K562 (cell line): ENCODE measurements around the gene ZBTB20. TPM values are rescaled to one million over a fixed set of nuclear protein-coding genes. Genes with fewer than 3 reads are reported as not detected.

Experiments
- ATAC-seq: fragments of 200-7000 bp; cut with Tn5 transposase; 3 replicates; pipeline ENCODE4 v1.9.1; 2020; ENCODE audit warnings: moderate library complexity
- BruUV-seq: library from RNA; stranded (reverse); fragments of 400-500 nt; replicated peaks from 2 replicates; lab custom pipeline; 2021; lab: Mats Ljungman, UMichigan
- CTCF ChIA-PET: fragments of 300-600 bp; formaldehyde crosslinking; extraction: SDS; loops from one replicate; lab custom pipeline; 2021; ENCODE audit warnings: low intra/inter-chr PET ratio; lab: Yijun Ruan, JAX
- POLR2A ChIA-PET: fragments of 300-600, 350-650 bp; sonication (Branson Sonifier 250); formaldehyde crosslinking; extraction: SDS; loops from one replicate; lab custom pipeline; 2021; ENCODE audit warnings: antibody characterized with exemption, inconsistent platforms; lab: Yijun Ruan, JAX
- DNase-seq, 4 experiments: peaks; one replicate each; pipeline versions ENCODE4 v3.0.0 to v3.0.0-alpha.2; 2011 to 2018; ENCODE audit warnings: low spot score in 3 of 4, mixed read lengths in 3 of 4; ENCODE audit errors: extremely low read depth in 1 of 4
- FAIRE-seq: peaks from 2 replicates; lab custom pipeline; 2011; peaks lifted over from hg19 to GRCh38; lab: Jason Lieb, UNC
- H2AFZ ChIP-seq: 2 replicates; pipeline ENCODE4 v1.6.0; 2011; ENCODE audit warnings: low read depth, low read length, control low read depth, inconsistent platforms
- H3K27ac ChIP-seq: fragments of 200-600 bp; 3 replicates; pipeline ENCODE4 v1.8.0; 2011; ENCODE audit warnings: low read depth, mild to moderate bottlenecking, control low read depth, inconsistent platforms, low read length, moderate library complexity, mixed read lengths; ENCODE audit errors: extremely low read depth
- H3K27me3 ChIP-seq, 2 experiments: fragments of 300-600 bp in 1 of 2; 2 replicates in 1 of 2; 3 replicates in 1 of 2; pipeline versions ENCODE4 v1.6.0 to v1.8.0; 2011; ENCODE audit warnings: inconsistent platforms in 2 of 2, low read length in 2 of 2, mild to moderate bottlenecking in 1 of 2, mixed read lengths in 1 of 2, moderate library complexity in 1 of 2; ENCODE audit not compliant: control insufficient read depth in 2 of 2, insufficient read depth in 2 of 2
- H3K36me3 ChIP-seq: fragments of 300-600 bp; 3 replicates; pipeline ENCODE4 v1.8.0; 2011; ENCODE audit warnings: mild to moderate bottlenecking, low read length, inconsistent platforms; ENCODE audit not compliant: control insufficient read depth, insufficient read depth
- H3K4me1 ChIP-seq, 2 experiments: fragments of 200-600 bp in 1 of 2; replicated peaks in 1 of 2; 2 replicates in 1 of 2; 3 replicates in 1 of 2; pipeline versions ENCODE4 v1.5.1 to v1.8.0; 2011; ENCODE audit warnings: inconsistent platforms in 2 of 2, low read length in 2 of 2, mild to moderate bottlenecking in 1 of 2, mixed read lengths in 1 of 2, moderate library complexity in 1 of 2; ENCODE audit not compliant: control insufficient read depth in 2 of 2, insufficient read depth in 2 of 2
- H3K4me2 ChIP-seq: 2 replicates; pipeline ENCODE4 v1.6.1; 2011; ENCODE audit warnings: low read length, control low read depth, inconsistent platforms, mixed read lengths; ENCODE audit not compliant: insufficient read depth
- H3K4me3 ChIP-seq: fragments of 200-600 bp; sonication (generic), shearing (Covaris generic); 2 replicates; pipeline ENCODE4 v1.5.1; 2016; ENCODE audit warnings: control low read depth, inconsistent platforms
- H3K79me2 ChIP-seq: fragments of 200-600 bp; 3 replicates; pipeline ENCODE4 v1.8.0; 2011; ENCODE audit warnings: low read length, inconsistent platforms; ENCODE audit not compliant: control insufficient read depth, insufficient read depth
- H3K9ac ChIP-seq, 2 experiments: 2 replicates each; pipeline versions ENCODE4 v1.6.0 to v1.6.1; 2011; ENCODE audit warnings: low read depth in 2 of 2, low read length in 2 of 2, control low read depth in 1 of 2, inconsistent platforms in 1 of 2, mild to moderate bottlenecking in 1 of 2, mixed read lengths in 1 of 2; ENCODE audit not compliant: insufficient read depth in 1 of 2
- H3K9me1 ChIP-seq: one replicate; pipeline ENCODE4 v1.6.0; 2011; ENCODE audit warnings: inconsistent platforms, mild to moderate bottlenecking, low read length, moderate library complexity; ENCODE audit not compliant: control insufficient read depth, insufficient read depth
- H3K9me3 ChIP-seq: replicated peaks from 2 replicates; pipeline ENCODE4 v1.5.1; 2011; ENCODE audit warnings: low read depth, low read length, inconsistent platforms; ENCODE audit not compliant: control insufficient read depth, insufficient read depth
- H4K20me1 ChIP-seq: replicated peaks from 2 replicates; pipeline ENCODE4 v1.6.1; 2011; ENCODE audit warnings: low read length, inconsistent platforms, mixed read lengths; ENCODE audit not compliant: control insufficient read depth, insufficient read depth
- ARID1B ChIP-seq: fragments of 450-650 bp; IDR thresholded peaks from 2 replicates; pipeline ENCODE4 v1.6.1; 2016; ENCODE audit warnings: antibody characterized with exemption, mild to moderate bottlenecking, inconsistent platforms
- CBFB ChIP-seq: sonication (generic); formaldehyde crosslinking; IDR thresholded peaks from 2 replicates; pipeline ENCODE4 v1.4.0; 2020; ENCODE audit warnings: mild to moderate bottlenecking, missing genetic modification reagents
- KLF10 ChIP-seq: fragments of 250-450 bp; sonication (Bioruptor Pico); IDR thresholded peaks from 2 replicates; pipeline ENCODE4 v1.6.1; 2021; ENCODE audit warnings: matching md5 sums
- MGA ChIP-seq: fragments of 450-650 bp; IDR thresholded peaks from 2 replicates; pipeline ENCODE4 v1.6.1; 2016; ENCODE audit warnings: mild to moderate bottlenecking, moderate library complexity
- NFE2L1 ChIP-seq: fragments of 450-650 bp; IDR thresholded peaks from 2 replicates; pipeline ENCODE4 v1.6.1; 2016; ENCODE audit warnings: missing genetic modification characterization, low read depth, mild to moderate bottlenecking, missing compliant biosample characterization, moderate library complexity, borderline replicate concordance
- POLR2A ChIP-seq: fragments of 450-650 bp; conservative IDR thresholded peaks from 2 replicates; pipeline ENCODE4 v1.6.1; 2016
- TCF15 ChIP-seq: fragments of 250-450 bp; sonication (Bioruptor Pico); IDR thresholded peaks from 2 replicates; pipeline ENCODE4 v1.8.0; 2022; ENCODE audit warnings: moderate library complexity, mild to moderate bottlenecking, inconsistent platforms
- XRCC5 ChIP-seq: fragments of 200-400 bp; formaldehyde crosslinking; IDR thresholded peaks from 2 replicates; pipeline ENCODE4 v1.6.1; 2017; ENCODE audit warnings: low read depth, mild to moderate bottlenecking, low read length
- ZNF134 ChIP-seq: fragments of 250-450 bp; sonication (Bioruptor Pico); conservative IDR thresholded peaks from 2 replicates; pipeline ENCODE4 v1.4.0; 2020
- ZNF197 ChIP-seq: fragments of 200-800 bp; sonication (Bioruptor generic); IDR thresholded peaks from 2 replicates; pipeline ENCODE4 v1.6.1; 2016; ENCODE audit warnings: low read depth, missing genetic modification characterization, missing compliant biosample characterization
- ZNF76 ChIP-seq: fragments of 250-450 bp; sonication (Bioruptor Pico); IDR thresholded peaks from 2 replicates; pipeline ENCODE4 v1.4.0; 2020; ENCODE audit warnings: mild to moderate bottlenecking, moderate library complexity, borderline replicate concordance
- in situ Hi-C: fragments of 300-500 bp; cut with MboI; formaldehyde crosslinking; loops from 4 replicates; pipeline ENCODE4 v1.15.0; 2018; ENCODE audit warnings: inconsistent platforms, mixed read lengths
- intact Hi-C: fragments of 100-400 bp; cut with micrococcal nuclease; formaldehyde crosslinking; loops from 2 replicates; pipeline ENCODE4 v1.14.2; 2022
- polyA plus RNA-seq, 8 experiments: library from polyadenylated mRNA; depleted of rRNA in 4 of 8; stranded (reverse) in 5 of 8; unstranded in 3 of 8; fragments of >200 nt; fragmentation: Nextera tagmentation in 2 of 8; fragmentation: Illumina TruSeq in 1 of 8; extraction: Ambion mirVana in 2 of 8; extraction: Trizol in 1 of 8; gene quantifications; 2 replicates each; pipeline versions ENCODE4 v1.2.1 to v1.2.3, GENCODE V29; 2011 to 2014; ENCODE audit warnings: inconsistent platforms in 1 of 8, missing spikeins in 1 of 8
- total RNA-seq, 7 experiments: library from RNA; depleted of rRNA in 6 of 7; stranded (reverse); fragments of >200 nt in 6 of 7; fragmentation: Illumina TruSeq in 2 of 7; extraction: Trizol in 2 of 7; gene quantifications; 2 replicates each; pipeline versions ENCODE4 v1.2.1 to v1.2.3, GENCODE V29; 2011 to 2021; ENCODE audit warnings: low replicate concordance in 1 of 7

The ZBTB20 gene
- total and polyA plus RNA-seq, 9 of the 15 experiments (the other 6 are each of a cell fraction or from before 2014, with no cell fraction given) = 0.17 to 1.7 (median 0.45) TPM

- intact Hi-C loops = no loop called here
- Histone ChIP-seq H2AFZ (no peak overlapping the region), H3K27ac (no peak overlapping the region), H3K9ac (no peak overlapping the region), H3K9me3 (no peaks in the 10 kb centered on the region), H3K79me2 (no peaks in the 10 kb centered on the region), H3K4me3 (no peak overlapping the region), H4K20me1 (no peaks in the 10 kb centered on the region), H3K4me2 (no peak overlapping the region), H3K4me1 (peaks cover 0 to 4% of the 10 kb centered on the region in 2 experiments; a peak in 2 of 5 replicates), H3K27me3 (no peaks in the 10 kb centered on the region), H3K36me3 (no peaks in the 10 kb centered on the region), H3K9me1 (no peaks in the 10 kb centered on the region)
- ChIA-PET POLR2A (no interaction called here), CTCF (no interaction called here)
- no peak for FAIRE-seq
- in situ Hi-C loops = no loop called here
- DNase-seq = no peak
- no TSS peak for BruUV-seq
- no peak for ATAC-seq
- TF ChIP-seq KLF10 (CRISPR knock-in tag) = no peak
- TF ChIP-seq XRCC5 = no peak
- no peak for TF ChIP-seq POLR2A
- no peak for TF ChIP-seq ZNF197 (CRISPR knock-in tag)
- TF ChIP-seq CBFB = no peak
- no peak for TF ChIP-seq TCF15
- no peak for TF ChIP-seq MGA
- TF ChIP-seq NFE2L1 (tag) = no peak
- TF ChIP-seq ARID1B = no peak
- no peak for TF ChIP-seq ZNF134 (CRISPR knock-in tag)
- TF ChIP-seq ZNF76 (CRISPR knock-in tag) = no peak
These were observed 188.2 kb downstream of the ZBTB20 start for GRCh38 chr3:114958930-114959329.
